HG03432 (cell line): ENCODE data around the gene HEY2.
"Not testable (repeated sequence)": the region's sequence is repeated elsewhere in the genome, so short reads cannot be mapped to it uniquely, and the experiment has no call there.

ENCODE experiments used
- ATAC-seq: cut with Tn5 transposase; IDR thresholded peaks from one replicate; pipeline ENCODE4 v1.9.1; 2021; ENCODE audit warnings: mild to moderate bottlenecking, moderate library complexity; ENCODE audit not compliant: unreplicated experiment

The HEY2 gene

DNA sequence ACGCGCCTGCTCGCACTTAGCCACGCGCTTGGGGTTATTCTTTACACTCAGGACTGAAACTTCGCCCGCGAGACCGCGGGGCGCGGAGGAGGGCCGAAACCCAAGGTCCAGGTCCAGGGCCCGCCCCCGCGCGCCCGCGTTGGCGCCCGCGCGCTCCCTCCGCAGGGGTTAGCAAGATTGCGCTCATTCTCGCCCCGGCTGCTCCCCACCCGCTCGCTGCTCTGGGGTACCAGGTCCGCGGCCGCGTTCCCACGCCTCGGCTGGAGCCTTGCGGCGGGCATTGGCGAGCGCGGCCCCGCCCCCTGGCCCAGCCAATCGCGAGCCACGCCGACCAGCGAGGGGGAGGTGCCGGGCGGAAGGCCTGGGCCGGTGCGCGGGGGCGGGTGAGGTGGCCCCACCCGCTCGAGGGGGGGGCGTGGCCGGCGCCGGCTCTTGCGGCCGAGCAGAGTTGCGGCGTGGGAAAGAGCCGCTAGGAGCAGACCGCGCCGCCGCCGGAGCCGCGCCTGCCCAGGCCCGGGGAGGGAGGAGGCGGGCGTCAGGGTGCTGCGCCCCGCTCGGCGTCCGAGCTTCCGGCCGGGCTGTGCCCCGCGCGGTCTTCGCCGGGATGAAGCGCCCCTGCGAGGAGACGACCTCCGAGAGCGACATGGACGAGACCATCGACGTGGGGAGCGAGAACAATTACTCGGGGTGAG, at the start of gene HEY2:
TSS of gene HEY2 (plus strand) at position 460 of the 692 bp plus-strand sequence. CDS start at position 605, 145 bp downstream.
- peak; percentile 91 for ATAC-seq

DNA sequence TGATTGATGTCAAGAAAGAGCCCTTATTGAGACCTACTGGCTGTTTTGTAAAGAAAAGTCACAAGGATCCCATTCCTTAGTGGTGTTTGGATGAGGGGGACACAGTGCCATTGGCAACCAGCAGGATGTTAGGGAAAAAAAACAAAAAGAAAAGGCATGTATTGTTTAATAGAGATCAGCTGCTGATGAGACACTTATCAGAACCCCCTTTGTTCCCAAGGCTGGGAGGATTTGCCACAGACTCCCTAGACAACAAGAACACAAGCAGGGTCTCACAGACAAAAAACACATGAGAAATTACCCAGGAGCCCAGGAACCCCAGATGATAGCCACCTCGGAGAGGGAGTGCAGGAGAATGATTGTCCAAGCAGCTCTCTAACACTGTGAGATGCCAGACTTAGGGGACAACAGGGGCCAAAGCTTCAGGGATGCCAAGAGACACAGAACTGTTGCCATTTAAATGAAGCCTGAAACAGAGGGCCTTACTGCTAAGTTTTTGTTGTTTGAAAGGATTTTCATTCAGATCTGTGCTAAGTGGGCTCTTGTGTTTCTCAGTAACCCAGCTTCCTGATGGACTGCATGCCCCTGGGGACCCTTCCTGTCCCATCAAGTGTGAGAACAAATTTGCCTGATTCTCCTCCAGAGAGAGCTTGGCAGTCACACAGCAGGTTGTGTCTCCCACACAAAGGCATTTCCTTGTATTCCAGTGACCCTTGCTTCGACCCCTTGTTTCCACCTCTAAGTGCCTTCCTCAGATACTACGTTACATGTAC, 48.7 kb upstream of the HEY2 start:
- ATAC-seq, result no peak

DNA sequence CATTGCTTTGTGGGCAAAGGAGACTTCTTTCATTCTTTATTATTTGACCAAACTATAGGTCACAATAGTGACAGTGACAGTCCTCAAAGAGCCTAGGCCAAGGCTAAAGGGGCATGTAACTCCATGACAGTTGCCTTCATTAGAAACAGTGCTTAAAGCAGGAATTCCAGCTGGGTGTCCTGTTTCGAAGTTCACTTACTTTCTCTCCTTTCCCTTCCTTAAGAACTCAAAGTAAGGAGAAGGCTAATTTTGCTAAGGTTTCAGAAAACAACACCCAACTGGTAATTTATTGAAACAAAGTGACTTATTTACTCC, 48.1 kb upstream of the HEY2 start:
- no peak for ATAC-seq

DNA sequence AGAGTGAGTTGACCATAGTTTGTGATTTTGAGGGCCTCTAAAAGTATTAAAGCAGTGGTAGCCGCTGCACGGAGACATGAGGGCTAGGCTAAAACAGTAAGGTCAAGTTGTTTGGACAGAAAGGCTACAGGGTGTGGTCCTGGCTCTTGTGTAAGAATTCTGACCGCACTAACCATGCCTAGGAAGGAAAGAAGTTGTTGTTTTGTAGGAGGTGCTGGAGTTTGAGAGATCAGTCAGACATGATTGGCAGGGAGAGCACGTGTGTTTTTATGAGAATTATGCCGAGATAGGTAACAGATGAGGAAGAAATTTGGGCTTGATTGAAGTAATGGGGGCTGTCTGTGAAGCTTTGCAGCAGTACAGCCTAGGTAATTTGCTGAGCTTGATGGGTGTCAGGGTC, 45.5 kb upstream of the HEY2 start:
- not testable (repeated sequence) for ATAC-seq

DNA sequence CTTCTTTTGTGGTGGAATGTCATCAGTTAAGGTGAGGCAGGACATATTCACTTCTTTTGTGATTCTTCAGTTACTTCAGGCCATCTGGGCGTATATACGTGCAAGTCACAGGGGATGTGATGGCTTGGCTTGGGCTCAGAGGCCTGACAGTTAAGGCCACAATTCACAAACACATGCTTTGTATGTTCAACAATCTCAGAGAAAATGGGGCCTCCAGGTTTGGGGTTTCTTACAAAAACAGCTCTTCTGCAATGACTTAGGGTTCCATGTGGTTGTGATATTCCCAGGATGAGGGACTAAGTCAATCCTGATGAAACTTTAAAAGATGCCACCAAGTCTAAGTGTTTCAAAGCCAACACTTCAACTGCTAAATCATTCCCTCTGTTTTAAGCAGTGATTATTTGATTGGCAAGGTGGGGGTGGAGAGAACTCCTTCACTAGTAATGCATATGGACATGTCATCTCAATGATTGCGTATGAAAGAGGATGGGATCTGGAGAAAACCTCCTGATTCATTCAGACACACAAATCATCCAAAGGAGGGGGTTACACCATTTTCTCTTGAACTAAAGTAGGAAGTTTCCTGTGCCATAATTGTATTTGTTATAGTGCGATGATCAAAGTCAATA, 41.7 kb upstream of the HEY2 start:
- no peak for ATAC-seq

DNA sequence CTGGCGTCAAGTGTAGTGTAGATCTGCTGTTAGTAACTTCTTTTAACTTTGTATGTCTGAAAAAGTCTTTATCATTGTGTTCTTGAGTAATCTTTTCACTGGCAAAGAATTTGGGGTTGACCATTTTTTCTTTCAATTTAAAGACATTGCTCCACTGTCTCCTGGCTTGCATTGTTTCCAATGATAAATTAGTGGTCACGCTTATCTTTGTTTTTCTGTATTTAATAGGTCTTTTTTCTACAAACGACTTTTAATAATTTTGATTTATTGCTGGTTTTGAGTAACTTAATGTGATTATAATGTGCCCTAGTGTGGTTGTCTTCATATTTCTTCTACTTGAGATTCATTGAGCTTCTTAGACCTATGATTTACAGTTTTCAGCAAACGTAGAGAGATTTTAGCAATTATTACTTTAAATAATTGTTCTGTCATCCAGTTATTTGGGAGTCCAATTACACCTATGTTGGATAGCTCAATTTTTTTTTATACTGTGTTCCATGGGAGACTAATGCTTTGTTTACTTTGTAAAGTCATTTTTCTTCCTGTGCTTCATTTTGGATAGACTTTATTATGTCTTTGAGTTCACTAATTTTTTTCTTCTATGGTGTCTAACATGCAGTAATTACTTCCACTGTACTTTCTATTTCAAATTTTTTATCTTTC, 38.3 kb upstream of the HEY2 start:
- no peak for ATAC-seq

DNA sequence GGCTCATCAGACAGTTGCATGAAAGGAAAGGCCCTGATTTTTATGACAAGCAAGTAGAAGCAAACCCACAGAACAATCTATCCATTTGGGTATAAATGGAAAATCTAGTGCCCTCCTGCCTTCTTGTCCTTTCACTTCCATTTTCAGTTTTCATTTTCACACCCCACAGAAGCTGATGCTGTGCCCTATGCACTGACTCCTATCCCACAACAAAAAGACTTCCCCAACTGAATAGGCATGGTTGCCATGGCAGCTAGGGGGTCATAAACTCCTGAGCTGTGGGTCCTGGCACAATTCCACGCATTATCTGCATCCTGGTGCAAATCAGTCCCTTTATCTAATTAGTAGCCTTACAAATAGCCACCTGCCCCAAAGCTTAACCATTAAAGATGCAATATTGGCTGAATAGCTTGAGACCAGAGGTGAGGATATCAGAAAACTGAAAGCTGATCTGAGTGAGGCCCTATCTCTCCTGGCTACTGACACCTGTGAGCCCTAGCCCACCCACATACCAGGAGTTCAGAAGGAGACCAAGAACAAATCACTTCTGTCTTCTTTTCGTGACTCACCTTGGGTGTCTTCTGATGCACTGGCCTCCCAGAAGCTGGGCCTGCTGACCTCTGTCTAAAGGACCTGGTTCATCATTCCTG, 34.9 kb upstream of the HEY2 start:
- ATAC-seq, result peak; percentile 77

DNA sequence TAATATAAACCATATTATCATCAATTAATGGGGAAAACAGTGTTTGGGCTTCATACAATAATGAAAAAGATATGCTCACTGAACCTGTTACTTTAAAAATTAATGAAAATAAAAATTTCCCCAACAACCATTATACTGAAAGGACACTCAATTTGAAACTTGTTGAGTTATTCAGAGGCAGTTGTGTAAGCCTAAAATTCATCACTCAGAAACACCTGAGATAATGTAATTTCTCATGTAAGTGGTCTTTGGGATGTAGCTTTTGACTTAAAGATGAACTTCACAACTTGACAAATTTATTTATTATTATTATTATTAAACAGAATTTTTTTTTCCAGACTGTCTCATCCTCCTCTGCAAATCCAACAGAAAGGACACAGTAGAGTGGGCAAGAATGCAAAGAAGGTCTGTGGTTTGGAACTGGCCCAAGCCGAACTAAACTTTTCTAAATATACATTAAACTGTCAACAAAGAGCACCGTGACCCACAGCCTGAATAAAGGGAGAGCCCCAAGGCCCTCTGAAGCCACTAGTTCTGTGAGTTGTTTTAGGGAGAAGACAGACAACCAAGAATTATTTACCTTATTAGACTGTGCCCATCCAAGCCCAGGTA, 32.2 kb upstream of the HEY2 start:
- ATAC-seq, result peak; percentile 84

DNA sequence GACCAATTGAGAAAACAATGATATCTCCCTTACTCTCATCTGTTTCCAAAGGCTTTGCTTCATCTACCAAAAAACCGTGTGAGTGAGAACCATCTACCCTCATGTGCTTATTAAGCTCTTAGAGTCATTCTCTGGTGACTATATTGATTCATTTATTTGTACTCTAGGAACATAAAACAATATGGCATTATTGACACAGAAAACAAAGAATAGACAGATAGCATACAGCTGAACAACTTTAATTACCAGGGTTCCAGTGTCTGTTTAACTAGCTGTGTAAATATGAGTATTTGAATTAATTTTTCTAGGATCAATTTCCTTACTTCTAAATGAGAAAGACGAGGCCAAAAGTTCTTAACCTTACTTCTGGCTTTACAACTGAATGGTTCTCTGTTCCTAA, 31.3 kb upstream of the HEY2 start:
- no peak for ATAC-seq

DNA sequence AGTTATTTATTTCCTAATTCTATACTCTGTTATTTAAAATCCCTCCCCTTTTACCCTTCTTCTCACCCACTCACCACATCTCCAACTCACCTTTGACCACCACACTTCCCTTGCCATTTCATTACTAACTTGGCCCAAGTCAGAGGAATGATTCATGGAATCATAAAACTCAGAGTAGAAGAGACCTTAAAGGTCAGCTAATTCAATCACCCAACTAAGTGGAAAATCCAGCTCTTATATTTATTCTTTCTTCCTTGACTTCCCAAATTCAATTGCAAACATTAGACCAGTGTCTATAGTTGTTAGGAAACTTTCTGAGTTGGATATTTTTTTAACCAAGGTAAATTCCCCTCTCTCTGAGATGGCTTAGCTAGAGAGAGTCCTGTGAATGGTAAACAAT, 26.5 kb upstream of the HEY2 start:
- no peak for ATAC-seq

DNA sequence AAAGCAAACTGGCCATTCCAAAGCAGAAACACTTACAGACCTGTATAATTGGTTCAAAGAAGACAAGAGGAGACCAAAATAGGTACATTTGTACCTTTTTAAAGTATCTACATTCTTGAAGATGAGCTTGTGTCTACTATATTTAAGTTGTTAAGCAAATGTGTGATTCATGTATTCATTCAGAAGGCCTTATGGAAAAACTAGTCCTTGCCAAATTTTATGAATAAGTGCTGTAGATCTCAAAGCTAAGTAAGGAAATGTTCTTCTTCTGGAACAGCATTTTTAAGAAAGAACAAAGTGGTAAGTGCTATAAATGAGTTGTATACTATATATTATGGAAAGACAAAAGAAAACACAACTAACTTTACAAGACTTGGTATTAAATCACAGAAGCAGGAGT, 22.2 kb upstream of the HEY2 start:
- ATAC-seq, result no peak

DNA sequence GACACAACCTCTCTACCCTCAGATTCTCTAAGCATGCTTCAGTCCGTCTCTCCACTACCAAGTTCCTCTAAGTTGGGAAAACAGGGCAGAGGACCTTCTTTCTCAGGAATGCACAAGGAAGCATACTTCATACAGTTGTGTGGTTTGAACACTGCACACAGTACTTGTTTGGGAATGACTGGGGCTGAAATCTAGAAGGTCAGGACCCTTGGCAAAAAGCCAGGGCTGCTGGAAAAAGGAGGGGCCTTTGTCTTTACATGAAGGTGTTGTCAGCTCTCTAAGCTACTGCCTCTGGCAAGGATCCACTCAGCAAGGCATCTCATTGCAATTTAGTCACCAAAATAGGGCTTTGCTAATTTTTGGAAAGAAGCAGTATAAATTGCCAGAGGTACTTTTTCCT, 20.7 kb upstream of the HEY2 start:
- ATAC-seq, result no peak

DNA sequence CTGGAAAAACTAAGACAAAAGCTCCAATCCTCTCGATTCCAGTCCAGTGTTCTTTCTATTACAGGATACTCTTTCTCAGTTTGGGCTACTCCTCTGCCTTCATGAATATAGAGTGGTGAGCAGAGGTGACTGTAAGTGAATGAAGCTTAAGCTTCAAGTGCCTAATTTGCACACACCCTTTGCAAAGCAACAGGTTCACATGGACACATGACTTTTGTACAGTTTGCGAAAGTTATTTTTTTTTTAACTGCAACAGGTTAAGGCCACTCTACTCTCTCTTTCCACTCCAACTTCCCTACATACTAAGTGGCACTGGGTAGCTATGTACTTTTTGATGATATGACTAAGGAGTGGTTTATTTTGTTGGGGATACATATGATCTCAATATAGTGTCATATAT, 19.4 kb upstream of the HEY2 start:
- ATAC-seq, result no peak

DNA sequence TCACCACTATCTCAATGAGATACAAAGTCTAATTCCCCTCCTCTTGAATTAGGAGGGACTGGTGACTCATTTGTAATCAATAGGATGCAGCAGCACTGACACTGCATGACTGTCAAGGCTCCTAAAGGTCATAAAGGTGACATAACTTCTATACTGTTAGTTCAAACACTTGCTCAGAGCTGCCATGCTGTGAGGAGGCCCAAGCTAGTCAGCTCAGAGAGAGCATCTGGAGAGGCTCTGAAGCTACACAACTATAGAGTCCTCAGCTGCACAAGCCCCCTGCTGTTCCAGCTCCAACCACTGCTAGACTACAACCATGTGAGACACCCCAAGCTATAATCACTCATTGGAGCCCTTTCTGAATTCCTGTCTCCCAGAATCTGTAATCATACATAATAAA, 17.0 kb upstream of the HEY2 start:
- peak; percentile 57 for ATAC-seq

DNA sequence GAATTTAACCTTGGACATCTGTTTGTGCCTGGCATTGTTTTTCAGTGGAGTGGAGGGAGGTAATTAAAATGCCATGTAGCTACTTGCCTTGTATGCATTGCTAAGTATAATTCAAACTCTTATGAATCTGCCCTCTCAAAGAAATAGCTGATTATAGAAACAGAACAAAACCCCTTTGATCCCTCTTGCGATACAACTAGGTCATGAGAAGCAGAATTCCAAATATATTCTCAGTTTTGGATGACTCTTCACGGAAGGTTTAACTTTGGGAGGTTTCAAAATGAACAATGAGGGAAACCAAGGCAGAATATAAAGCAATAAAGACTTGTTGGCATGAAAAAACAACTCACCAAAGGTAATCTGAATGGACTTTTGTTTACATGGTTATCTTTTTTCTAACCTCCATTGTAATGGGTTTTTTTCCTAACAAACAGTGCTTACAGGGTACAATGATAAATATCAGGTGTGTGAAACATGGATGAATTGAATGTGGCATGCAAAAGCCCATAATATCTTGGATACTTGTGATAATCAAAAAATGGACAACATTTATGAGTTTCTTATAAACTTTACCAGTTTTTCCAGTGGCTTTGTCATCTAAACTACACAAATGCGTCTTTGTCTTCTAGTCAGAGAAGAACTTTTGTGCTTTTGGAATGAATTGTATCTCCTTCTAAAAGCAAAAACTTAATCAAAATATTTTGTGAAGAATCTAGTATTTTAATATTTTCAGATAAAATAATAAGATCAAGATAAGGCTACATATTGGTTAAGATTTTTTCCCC, 15.7 kb upstream of the HEY2 start:
- no peak for ATAC-seq

DNA sequence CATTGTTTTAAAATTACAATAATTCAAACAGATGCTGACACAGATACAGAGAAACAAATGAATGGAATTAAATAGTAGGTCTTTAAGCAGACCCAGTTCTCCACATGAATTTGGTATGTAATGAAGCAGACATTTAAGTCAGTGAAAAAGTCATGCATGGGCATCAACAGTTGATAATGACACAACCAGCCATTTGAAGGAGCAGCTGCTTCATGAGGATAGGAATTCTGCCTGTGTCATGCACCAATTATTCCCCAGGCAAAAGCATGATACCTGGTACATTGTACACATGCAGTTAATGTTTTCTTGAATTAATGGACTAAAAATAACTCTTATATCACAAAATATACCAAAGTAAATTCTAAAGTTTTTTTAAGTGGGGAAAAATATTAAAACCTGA, 11.2 kb upstream of the HEY2 start:
- ATAC-seq, result no peak

DNA sequence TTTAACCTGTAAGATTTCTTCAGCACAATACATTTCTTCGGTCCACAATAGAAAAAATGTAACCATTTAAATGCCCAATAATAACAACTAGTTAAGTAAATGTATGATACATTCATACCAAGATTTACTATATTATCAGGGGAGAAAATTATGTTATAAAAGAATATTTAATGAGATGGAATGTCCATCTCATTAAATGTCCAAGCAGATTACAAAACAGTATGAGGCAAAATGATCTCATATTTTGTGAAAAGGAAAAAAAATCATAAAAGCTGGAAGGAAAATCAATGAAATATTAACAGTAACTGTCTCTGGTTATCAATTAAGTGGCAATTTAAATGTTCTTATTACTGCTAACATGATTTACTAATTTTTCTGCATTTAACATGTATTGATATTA, 10.1 kb upstream of the HEY2 start:
- ATAC-seq, result no peak

DNA sequence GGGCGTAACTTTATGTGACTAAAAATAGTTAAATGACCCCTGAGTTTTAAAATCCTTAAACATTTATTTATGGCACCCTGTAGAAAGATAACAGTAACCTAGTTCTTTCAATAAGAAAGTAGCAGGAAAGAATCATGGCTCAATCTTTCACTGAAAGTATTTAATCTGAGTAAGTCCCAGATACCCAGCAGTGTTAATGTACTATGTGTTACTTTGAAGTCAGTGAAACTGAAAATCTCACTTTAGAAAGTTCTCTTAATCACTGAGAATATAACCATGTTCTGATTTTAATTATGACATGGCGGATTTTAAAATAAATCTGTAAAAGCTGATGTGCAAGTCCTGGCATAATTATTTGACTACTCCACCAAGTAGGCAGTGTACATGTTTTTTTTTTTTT, 8.1 kb upstream of the HEY2 start:
- ATAC-seq, result no peak

DNA sequence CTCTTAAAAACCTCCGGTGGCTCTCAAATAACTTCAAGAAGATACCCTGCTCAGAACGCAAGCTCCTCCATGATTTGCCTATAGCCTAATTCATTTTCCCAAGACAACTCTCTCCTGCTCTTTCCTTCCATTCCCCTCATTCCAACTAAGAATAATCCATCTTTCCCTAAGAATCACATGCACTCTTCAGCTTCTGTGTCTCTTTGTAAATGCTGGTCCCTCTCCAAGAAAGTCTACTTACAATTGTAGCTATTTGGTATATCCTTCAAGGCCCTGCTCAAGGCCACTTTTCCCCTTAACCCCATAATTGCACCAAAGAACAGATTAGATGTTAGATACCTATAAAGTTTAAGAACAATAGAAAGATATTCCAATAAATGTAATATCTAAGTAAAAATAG, 7.4 kb upstream of the HEY2 start:
- ATAC-seq, result no peak

DNA sequence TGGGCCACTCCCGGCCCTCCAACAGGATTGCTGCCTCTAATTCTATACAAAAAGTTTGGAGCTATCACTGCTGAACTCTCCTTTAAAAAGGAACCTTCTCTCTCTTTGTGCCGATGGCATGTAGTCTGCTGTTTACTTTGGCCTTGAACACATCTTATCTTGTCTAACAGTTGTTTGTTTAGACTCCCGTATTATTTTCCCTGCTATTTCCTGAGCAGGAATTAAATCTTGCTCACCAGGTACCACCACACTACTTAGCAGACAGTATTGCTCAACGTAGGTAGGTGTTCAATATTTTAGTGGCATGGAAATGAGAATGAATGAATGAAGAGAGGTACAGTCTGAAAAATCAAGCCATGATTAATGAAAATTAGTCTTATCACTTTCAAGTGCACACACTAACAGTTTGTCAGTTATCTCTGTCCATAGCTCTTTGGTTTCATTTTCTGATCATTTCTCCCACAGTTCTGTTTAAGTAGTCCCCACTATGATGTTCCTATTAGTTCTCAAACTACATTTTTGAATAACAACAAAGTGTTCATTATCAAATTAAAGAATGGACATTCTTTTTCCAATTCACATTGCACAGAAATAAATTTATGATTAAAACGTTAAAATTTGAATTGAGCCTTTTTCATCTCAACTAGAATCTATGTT, 6.8 kb upstream of the HEY2 start:
- no peak for ATAC-seq
